HG02840 (cell line): ENCODE measurements around the gene ZNG1C.
"Not testable (repeated sequence)": the region's sequence is repeated elsewhere in the genome, so short reads cannot be mapped to it uniquely, and the experiment has no call there.

Experiments
- ATAC-seq: cut with Tn5 transposase; IDR thresholded peaks from one replicate; pipeline ENCODE4 v1.9.1; 2021; ENCODE audit warnings: mild to moderate bottlenecking, moderate library complexity, moderate number of reproducible peaks; ENCODE audit not compliant: unreplicated experiment, low FRiP score

ZNG1C gene

GRCh38 chr9:68241683-68242082 lies at the start of gene ZNG1C:
Gene ZNG1C (plus strand): TSS chr9:68241983. CDS start chr9:68242032, 49 bp downstream.
- ATAC-seq, result not testable (repeated sequence)

- not testable (repeated sequence) for ATAC-seq
Observed at GRCh38 chr9:68242437-68242836, 654 bp downstream of the ZNG1C start.

GRCh38 chr9:68281041-68281440 lies 39.3 kb downstream of the ZNG1C start:
- not testable (repeated sequence) for ATAC-seq

- ATAC-seq, result not testable (repeated sequence)
Observed at GRCh38 chr9:68302567-68302966, 60.8 kb downstream of the ZNG1C start, which contains the start of gene FOXD4L3. Gene FOXD4L3 (plus strand): TSS chr9:68302867. CDS start chr9:68302952, 85 bp downstream.

- not testable (repeated sequence) for ATAC-seq
Observed at GRCh38 chr9:68303771-68304170, 62.0 kb downstream of the ZNG1C start.

GRCh38 chr9:68304212-68304611 lies 62.4 kb downstream of the ZNG1C start:
- not testable (repeated sequence) for ATAC-seq

- ATAC-seq, result not testable (repeated sequence)
Observed at GRCh38 chr9:68304777-68305176, 63.0 kb downstream of the ZNG1C start.

- ATAC-seq, result not testable (repeated sequence)
Observed at GRCh38 chr9:68305680-68306285, 64.0 kb downstream of the ZNG1C start.

- not testable (repeated sequence) for ATAC-seq
Observed at GRCh38 chr9:68306391-68306964, 64.7 kb downstream of the ZNG1C start.

- not testable (repeated sequence) for ATAC-seq
Observed at GRCh38 chr9:68307127-68307526, 65.3 kb downstream of the ZNG1C start.

GRCh38 chr9:68307654-68308053 lies 65.9 kb downstream of the ZNG1C start:
- not testable (repeated sequence) for ATAC-seq

GRCh38 chr9:68311208-68311607 lies 69.4 kb downstream of the ZNG1C start:
- not testable (repeated sequence) for ATAC-seq

GRCh38 chr9:68318209-68318608 lies 76.4 kb downstream of the ZNG1C start:
- ATAC-seq, result not testable (repeated sequence)

GRCh38 chr9:68323749-68324148 lies 82.0 kb downstream of the ZNG1C start:
- ATAC-seq, result not testable (repeated sequence)

GRCh38 chr9:68324518-68324917 lies 82.7 kb downstream of the ZNG1C start:
- not testable (repeated sequence) for ATAC-seq

GRCh38 chr9:68329106-68329505 lies 87.3 kb downstream of the ZNG1C start:
- ATAC-seq, result not testable (repeated sequence)

- not testable (repeated sequence) for ATAC-seq
Observed at GRCh38 chr9:68330531-68331173, 88.9 kb downstream of the ZNG1C start.

- ATAC-seq, result not testable (repeated sequence)
Observed at GRCh38 chr9:68332122-68332521, 90.3 kb downstream of the ZNG1C start.

GRCh38 chr9:68335935-68336334 lies 94.2 kb downstream of the ZNG1C start:
- not testable (repeated sequence) for ATAC-seq

- ATAC-seq, result not testable (repeated sequence)
Observed at GRCh38 chr9:68336639-68337339, 95.0 kb downstream of the ZNG1C start.

- not testable (repeated sequence) for ATAC-seq
Observed at GRCh38 chr9:68338000-68338399, 96.2 kb downstream of the ZNG1C start.
